GM21737 (cell line): Measurements from ENCODE around the gene LRRTM4.
"Not testable (repeated sequence)": the region's sequence is repeated elsewhere in the genome, so short reads cannot be mapped to it uniquely, and the experiment has no call there.

Source experiments
- ATAC-seq: cut with Tn5 transposase; IDR thresholded peaks from one replicate; pipeline ENCODE4 v1.9.1; 2021; ENCODE audit warnings: mild to moderate bottlenecking, moderate library complexity; ENCODE audit not compliant: unreplicated experiment

Gene LRRTM4

DNA sequence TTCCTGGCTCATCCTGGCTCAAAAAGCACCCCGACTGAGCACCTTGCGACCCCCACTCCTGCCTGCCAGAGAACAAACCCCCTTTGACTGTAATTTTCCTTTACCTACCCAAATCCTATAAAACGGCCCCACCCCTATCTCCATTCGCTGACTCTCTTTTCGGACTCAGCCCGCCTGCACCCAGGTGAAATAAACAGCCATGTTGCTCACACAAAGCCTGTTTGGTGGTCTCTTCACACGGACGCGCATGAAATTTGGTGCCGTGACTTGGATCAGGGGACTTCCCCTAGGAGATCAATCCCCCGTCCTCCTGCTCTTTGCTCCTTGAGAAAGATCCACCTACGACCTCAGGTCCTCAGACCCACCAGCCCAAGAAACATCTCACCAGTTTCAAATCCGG, 433.8 kb downstream of the LRRTM4 start:
- not testable (repeated sequence) for ATAC-seq

DNA sequence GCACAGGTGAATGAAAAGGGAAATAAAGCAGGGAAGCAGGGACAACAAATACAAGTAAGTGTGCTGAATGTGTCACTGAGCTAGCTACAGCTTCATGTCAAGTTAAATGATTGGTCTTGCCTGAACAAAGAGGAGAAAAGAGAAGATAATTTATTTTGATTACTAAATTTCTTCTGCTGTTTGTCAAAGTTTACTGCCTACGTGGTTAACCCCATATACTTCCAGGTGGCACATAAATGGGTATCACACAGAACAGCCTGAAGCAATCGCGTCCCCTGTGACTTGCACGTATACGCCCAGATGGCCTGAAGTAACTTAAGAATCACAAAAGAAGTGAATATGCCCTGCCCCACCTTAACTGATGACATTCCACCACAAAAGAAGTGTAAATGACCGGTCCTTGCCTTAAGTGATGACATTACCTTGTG, 434.2 kb downstream of the LRRTM4 start:
- ATAC-seq = no peak

DNA sequence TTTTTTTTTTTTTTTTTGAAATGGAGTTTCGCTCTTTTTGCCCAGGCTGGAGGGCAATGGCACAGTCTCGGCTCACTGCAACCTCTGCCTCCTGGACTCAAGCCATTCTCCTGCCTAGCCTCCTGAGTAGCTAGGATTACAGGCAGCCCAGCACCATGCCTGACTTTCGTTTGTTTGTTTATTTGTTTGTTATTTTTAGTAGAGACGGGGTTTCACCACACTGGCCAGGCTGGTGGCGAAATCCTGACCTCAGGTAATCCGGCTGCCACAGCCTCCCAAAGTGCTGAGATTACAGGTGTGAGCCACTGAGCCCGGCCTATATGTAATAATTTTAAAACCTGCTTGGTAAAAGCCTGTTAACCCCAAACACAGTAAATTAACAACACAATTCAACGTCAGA, 435.7 kb downstream of the LRRTM4 start:
- ATAC-seq = no peak

DNA sequence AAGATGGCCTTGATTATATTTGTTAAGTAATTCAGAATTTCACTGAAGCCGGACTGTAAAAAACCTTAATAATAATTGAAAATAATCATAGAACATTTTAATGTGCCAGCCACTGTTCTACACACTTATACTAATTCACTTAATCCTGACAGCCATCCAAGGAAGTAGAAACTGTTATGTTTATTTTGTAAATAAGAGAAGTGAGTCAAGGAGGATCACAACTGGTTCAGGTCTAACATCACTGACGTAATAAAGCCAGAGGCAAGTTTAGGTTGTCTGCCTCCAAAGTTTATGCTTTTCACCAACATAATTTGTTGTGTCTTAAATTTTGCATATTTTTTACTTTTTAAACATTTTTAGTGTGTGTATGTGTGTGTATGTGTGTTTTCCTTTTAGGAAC, 436.1 kb downstream of the LRRTM4 start:
- no peak for ATAC-seq

DNA sequence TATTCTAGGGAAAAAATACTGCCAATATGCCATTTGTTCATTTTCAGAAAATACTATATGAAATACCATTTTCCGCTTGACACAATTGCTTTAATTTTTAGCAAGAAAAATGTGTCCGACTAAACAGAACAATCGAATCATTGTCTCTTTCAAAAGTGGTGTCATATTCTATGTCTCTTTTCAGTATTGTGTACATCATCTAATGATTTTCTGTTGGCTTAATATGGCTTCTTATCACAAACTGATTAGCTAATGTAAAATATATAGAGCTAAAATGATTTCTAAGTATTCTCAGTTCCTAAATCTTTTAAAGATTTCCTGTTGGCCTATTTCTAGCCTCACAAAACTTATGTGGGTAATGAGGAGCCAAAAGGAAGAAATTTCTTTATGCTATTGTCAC, 436.6 kb downstream of the LRRTM4 start:
- no peak for ATAC-seq

DNA sequence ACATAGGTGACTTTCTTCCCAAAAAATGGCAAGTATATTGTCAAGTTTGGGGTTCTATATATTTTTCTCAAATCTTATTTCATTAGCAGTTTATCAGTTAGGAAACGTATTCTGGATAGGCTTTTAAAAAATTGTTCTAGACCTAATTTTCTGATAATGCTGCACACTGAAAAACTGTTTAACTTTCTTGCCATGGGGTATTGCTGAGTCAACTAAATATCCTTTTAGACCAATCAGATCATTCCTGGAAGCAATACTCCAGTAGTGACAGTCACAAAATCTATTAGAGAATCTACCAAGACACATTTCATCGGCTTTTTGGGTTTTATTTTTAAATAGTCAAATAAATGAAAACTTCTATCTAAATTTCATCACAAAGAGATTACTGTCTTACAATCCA, 440.6 kb downstream of the LRRTM4 start:
- ATAC-seq = no peak

DNA sequence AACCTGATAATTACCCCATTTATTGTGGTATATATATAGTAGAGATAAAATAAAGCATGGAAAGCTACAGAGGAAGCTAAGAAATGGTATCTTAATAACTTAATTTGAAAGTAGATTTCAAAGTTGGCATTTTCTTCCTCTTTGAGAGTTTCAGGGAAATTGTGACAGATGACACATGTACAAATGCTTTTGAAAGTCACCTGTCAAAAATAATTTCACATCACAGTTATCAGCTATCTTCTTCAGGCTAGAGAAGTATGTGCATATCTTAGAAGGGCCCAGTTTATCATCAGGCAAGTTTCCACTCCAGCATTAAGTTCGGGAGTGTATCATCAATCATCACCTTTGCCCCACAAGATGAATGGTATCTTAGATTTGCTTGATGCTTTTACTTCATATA, 457.9 kb downstream of the LRRTM4 start:
- ATAC-seq = no peak

DNA sequence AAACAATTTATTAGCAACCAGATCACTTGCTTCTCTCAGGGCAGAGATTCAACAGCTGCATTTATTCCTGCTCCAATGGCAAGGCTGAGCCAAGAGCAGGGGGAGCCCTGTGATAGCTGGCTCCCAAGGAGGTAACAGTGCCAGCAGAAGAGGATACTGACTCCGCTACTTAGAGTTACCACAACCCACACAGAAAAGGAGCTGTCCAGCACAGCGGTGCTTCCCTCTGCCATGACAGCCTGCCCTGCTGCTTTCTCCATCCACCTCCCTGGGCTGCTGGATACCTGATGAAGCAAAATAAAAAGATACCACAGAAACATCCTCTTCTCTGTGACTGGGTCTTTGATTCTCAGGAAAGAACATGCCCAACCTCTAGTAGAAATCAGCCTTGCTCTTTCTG, 467.2 kb downstream of the LRRTM4 start:
- no peak for ATAC-seq

DNA sequence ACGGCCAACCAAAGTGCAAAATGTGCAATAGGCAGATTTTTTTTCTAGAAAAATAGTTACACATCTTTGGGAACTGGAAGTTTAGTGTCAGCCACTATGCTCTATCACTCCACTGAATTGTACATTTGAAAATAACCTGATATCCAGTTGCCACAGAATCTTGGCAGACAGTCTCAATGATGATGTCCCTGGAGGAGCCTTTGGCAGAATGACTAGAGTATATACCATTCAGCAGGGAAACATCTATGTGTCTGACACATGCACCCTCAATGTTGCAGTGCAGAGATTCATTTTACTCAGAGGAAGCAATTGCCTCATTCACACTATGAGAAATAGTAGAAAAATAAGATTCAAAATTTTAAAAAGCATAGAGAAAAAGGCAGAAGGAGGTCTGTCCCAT, 475.8 kb downstream of the LRRTM4 start:
- ATAC-seq = no peak

DNA sequence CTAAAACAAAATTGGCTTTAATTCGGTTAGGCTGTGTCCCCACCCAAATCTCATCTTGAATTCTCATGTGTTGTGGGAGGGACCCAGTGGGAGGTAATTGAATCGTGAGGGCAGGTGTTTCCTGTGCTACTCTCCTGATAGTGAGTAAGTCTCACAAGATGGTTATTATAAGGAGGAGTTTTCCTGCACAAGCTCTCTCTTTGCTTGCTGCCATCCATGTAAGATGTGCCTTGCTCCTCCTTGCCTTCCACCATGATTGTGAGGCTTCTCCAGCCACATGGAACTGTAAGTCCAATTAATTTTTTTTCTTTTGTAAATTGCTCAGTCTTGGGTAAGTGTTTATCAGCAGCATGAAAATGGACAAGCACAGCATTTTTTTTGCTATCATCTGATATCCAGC, 476.7 kb downstream of the LRRTM4 start:
- ATAC-seq = not testable (repeated sequence)

DNA sequence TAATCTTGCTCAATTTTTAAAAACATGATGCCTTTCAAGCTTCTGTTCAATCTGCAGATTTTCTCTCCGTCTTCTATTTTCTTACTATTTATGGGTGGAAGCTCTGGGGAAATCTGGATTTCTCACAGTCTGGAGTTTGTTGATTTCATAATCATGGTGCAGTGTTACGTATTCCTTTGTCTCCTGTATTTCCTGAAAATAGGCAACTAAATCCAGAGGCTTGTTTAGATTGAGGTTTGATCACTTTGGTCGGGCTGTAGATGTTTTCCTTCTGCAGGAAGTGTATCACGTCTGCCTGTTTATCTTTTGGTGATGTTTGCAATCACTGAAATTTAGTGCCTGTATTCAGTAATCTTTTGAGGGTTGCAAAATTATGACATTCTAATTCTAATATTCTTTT, 487.7 kb downstream of the LRRTM4 start:
- ATAC-seq = no peak

DNA sequence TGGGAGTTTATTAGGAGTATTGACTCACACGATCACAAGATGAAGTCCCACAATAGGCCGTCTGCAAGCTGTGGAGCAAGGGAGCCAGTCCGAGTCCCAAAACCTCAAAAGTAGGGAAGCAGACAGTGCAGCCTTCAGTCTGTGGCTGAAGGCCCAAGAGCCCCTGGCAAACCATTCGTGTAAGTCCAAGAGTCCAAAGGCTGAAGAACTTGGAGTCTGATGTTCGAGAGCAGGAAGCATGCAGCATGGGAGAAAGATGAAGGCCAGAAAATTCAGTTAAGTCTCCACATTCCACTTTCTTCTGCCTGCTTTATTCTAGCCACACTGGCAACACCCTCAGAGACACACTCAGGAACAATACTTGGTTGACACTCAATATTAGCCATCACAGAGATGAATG, 492.9 kb downstream of the LRRTM4 start:
- not testable (repeated sequence) for ATAC-seq

DNA sequence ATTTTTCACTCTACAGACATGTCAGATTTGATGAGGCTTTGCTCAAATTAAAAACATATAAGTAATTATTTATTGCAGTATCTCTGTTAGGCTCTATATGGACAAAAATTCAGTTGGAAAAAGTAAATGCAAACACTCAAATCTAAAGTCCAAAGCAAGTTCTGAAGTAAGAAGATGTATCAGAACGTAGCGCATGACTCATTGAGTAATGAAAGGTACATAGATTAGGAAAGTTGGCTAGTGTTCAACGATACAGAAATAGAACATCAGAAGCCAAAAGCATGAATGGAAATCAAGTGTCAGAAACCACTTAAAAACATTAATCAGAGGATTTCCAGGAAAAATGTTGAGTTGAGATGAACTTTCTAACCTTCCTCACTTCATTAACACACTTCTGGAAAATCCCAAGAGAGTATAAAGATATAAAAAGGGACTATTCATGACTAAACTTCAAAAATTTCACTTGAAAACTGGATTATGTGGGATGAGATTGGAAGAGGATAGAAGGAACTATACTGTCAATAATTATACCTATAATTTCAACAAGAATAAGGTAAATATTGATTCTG, 494.1 kb downstream of the LRRTM4 start:
- ATAC-seq = no peak

DNA sequence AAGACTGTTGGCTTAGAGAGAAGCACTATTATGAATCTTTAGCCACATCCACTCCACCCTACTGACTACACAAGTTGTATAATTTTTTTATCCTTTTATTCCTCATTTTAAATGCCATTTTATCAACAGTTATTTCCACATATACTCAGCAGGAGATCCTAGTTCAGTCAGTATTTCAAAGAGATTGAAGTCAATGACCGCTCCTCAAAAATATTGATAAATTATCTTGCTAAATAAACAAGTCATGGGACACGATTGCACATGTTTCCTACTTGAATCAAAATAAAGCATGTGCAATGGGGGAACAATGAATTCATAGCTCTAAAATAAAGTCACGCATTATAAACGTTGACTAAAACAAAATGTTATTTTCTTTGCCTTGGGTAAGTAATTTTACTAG, 496.5 kb downstream of the LRRTM4 start:
- ATAC-seq = no peak

DNA sequence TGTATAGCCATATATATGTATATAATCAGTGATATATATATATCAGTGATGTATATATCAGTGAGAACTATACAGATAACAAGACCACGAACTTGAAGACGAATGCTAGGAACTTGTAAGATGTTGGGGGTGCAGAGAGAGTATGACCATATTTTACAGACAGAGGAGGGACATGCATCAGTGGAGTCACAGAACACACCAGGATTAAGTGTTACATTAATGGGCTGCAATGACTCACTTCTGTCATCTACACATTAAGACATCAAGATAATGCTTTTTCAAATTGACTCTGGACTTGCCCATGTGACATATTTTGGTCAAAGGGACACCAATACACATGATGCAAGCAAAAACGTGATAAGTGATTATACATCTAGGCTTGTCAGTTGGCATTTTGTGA, 501.0 kb downstream of the LRRTM4 start:
- no peak for ATAC-seq

DNA sequence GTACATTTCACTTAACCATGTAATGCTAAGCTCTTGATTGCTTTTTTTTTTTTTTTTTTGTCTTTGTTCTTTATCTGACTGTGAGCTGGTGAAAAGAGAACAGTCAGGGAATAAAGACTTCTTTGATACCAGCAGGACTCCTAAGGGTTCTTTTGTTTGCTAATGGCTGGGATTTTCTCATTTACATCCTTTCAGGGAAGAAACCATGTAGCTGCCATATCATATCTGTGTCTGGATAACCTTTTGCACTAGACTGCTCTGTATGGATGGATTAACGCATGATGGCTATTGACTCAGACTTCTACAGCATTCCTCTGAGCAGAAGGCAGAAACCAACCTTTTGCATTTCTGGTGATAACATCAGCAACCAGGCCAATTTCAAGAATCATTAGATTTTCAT, 504.0 kb downstream of the LRRTM4 start:
- ATAC-seq = no peak

DNA sequence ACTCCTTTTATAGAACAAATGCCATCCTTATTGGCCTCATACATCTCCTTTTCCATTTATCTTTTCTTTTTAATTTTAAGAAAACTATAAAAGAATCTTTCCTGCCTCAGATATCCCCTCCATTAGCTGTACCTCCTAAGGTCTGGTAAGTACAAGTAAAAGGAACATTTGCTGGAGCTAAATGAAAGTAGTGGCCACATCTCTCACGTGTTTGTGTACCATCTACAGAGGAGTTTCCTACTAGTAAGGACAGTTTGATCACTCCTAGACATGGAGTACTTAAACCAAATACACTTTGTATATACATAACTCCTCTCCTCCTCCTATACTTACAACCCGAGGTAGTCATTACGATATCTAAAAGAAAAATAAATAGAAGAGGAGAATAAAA, 504.8 kb downstream of the LRRTM4 start:
- ATAC-seq = no peak

DNA sequence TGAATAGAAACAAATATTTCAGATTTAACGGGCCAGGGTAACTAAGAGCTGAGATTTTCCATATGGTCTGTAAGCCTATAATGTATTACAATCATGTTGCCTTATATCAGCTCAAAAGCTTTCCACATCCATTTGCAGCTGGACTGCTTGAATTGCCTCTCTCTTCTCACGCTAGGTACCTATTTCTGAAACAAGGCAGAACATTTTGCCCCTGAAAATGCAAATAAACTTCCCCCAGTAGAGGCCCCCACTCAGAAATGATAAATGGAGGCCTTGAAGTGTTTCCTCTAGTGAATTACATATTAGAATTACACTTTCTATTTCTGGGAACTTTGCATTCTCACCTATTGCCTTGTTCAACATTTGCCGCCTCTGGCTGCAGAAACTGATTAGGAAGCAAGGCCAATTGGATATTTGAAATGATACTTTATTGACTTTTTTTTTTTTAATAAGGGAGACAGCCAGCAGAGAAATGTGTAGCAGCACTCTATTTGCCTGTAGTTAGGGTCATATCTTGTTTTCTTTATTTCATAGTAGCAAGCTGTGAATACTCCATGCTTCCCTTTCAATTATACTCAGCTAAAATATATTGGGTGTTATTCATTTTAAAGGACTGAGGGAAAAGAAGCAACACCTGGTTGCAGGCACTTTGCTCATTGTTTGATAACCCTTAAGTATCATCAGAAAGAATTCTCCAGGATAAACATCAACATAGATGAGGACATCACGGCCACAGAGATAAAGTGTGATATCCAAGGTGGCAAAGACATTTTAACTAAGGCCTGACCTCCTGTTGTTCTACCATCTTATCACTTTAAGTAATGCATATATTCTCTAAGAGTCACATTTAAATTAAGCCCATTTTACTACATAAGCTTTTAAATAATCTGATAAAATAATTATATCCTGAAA, 505.5 kb downstream of the LRRTM4 start:
- no peak for ATAC-seq

DNA sequence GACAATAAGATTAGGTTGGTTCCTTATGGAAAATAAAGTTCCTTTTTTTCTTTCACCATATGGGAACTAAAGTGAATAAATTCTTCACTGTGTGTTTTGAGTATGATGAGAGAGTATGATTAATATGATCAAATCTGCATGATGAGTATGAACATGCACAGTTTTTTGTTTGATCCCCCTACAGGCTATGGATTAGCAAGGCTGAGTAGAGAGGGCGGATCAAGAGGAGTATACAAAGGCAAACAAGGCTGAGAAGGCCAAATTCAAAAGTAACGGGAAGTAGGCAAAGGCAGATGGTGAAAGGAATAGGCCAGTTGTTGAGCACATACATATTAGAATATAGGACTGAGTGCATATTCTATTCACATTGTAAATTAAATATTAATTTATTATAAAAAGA, 508.2 kb downstream of the LRRTM4 start:
- no peak for ATAC-seq

DNA sequence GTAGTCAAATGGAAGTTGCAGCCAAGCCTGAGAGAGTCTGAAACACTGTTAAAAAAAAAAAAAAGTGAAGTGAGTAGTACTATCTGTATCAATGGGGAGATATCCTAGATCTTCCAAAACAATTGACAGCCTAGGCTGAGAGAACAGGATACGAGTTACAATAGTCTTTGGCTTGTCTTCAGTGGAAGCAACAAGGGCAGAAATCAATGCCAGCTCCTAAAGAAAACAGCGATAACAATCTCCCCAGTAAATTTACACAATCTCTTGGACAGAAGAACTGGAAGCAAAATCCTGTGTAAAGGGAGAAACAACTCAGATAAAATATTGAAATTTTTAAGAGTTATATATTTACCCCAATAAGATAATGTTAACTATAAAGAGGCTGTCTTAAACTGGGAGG, 508.7 kb downstream of the LRRTM4 start:
- no peak for ATAC-seq

DNA sequence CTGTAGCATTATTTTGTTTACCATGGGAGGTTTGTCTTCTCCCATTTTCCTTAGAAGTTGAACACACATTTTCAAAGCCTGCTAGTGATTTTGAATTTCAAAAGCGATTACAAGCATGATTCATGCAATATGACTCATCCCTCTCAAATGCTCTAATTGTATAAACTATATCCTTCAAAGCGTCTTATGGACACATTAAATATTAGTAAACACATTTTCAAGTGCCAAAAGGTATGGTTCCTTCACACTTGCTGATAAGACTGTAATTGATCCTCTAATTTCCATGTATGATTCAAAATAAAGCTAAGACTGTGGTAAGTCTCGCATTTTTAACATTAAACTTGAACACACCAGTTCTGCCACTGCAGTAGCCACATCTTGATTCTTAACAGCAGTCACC, 512.9 kb downstream of the LRRTM4 start:
- ATAC-seq = no peak

DNA sequence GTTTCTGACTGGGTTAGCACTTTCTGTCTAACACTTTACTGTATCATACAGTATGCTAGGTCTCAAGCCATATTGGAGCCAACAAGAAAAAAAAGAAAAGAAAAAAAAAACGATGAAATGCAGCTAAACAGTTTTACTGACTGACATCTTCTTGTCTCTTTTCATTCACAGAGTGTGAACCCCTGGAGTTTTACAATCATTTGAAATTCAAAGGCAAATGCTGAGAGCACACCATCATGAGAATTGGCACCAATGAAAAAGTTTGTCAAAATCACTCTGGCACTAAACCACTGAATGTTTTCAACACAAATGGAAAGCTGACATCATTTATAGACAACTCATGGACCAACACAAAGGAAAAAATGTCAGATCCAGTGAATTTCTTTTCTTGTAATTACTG, 513.3 kb downstream of the LRRTM4 start:
- no peak for ATAC-seq

DNA sequence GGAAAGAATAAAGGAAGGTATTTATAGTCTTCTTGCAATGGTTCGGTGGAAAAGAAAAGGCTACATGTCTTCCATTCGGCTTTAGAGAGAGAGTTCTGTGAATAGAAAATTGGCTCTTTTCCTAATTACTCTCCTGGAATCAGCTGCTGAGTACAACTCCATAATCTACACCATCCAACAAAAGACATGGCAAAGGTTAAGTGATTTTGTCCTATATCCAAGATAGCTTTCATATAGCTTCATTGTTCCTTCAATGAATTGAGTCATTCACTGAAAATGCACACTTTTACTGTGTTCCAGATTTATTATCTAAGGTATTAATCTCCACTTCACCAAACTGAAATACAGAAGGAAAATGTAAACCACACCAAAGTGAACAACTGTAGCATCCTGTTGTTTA, 514.5 kb downstream of the LRRTM4 start:
- no peak for ATAC-seq
